Loucy (cell line): ENCODE data around the gene NPHP4.

Experiments used
- H2AFZ ChIP-seq: fragments of 200-600 bp; sonication (generic); 2 replicates; pipeline ENCODE4 v1.6.0; 2016; ENCODE audit warnings: antibody characterized with exemption, mild to moderate bottlenecking, low read length, moderate library complexity
- H3F3A ChIP-seq: fragments of 200-600 bp; 2 replicates; pipeline ENCODE4 v1.6.0; 2016; ENCODE audit warnings: antibody characterized with exemption, low read depth, mild to moderate bottlenecking
- H3K27me3 ChIP-seq: fragments of 200-600 bp; sonication (generic); 2 replicates; pipeline ENCODE4 v1.6.1; 2014; ENCODE audit warnings: low read length, mild to moderate bottlenecking; ENCODE audit not compliant: insufficient read depth, poor library complexity, severe bottlenecking
- H3K36me3 ChIP-seq: fragments of 200-600 bp; sonication (generic); 2 replicates; pipeline ENCODE4 v1.6.1; 2016; ENCODE audit warnings: low read length; ENCODE audit not compliant: insufficient read depth
- H3K4me1 ChIP-seq: fragments of 200-600 bp; sonication (generic); 2 replicates; pipeline ENCODE4 v1.5.1; 2014; ENCODE audit warnings: low read length, mild to moderate bottlenecking; ENCODE audit not compliant: insufficient read depth, poor library complexity, severe bottlenecking
- H3K4me2 ChIP-seq: fragments of 200-600 bp; sonication (generic); 2 replicates; pipeline ENCODE4 v1.6.0; 2014; ENCODE audit warnings: antibody characterized with exemption, low read length, low read depth, mild to moderate bottlenecking; ENCODE audit not compliant: poor library complexity, severe bottlenecking
- H3K4me3 ChIP-seq: fragments of 200-600 bp; sonication (generic); 2 replicates; pipeline ENCODE4 v1.5.1; 2014; ENCODE audit warnings: low read length, mild to moderate bottlenecking, mixed read lengths; ENCODE audit not compliant: poor library complexity, severe bottlenecking
- H3K79me2 ChIP-seq: fragments of 200-600 bp; sonication (generic); 2 replicates; pipeline ENCODE4 v1.6.1; 2014; ENCODE audit warnings: low read length; ENCODE audit not compliant: insufficient read depth
- H3K9ac ChIP-seq: fragments of 200-600 bp; sonication (generic); 2 replicates; pipeline ENCODE4 v1.6.0; 2014; ENCODE audit warnings: mild to moderate bottlenecking, low read depth, low read length, moderate library complexity; ENCODE audit not compliant: poor library complexity, severe bottlenecking
- H3K9me2 ChIP-seq: fragments of 200-600 bp; sonication (generic); replicated peaks from 2 replicates; pipeline ENCODE4 v1.6.1; 2016; ENCODE audit warnings: low read depth, low read length, mixed read lengths
- H3K9me3 ChIP-seq: fragments of 200-600 bp; sonication (generic); 2 replicates; pipeline ENCODE4 v1.6.1; 2014; ENCODE audit warnings: mild to moderate bottlenecking, antibody characterized with exemption, low read length, low read depth; ENCODE audit not compliant: insufficient read depth
- H4K20me1 ChIP-seq: fragments of 200-600 bp; sonication (generic); 2 replicates; pipeline ENCODE4 v1.6.0; 2014; ENCODE audit warnings: antibody characterized with exemption, low read length, mild to moderate bottlenecking; ENCODE audit not compliant: insufficient read depth, poor library complexity, severe bottlenecking
- EZH2phosphoT487 ChIP-seq: fragments of 200-600 bp; IDR thresholded peaks from 2 replicates; pipeline ENCODE4 v1.6.1; 2018; ENCODE audit warnings: antibody characterized with exemption, mild to moderate bottlenecking, moderate library complexity, borderline replicate concordance
- TF ChIP-seq, protein P1 (sequence below): fragments of 200-600 bp; sonication (generic); conservative IDR thresholded peaks from 2 replicates; pipeline ENCODE4 v1.5.1; 2014; ENCODE audit warnings: mild to moderate bottlenecking, antibody characterized with exemption, low read length

Gene NPHP4

DNA sequence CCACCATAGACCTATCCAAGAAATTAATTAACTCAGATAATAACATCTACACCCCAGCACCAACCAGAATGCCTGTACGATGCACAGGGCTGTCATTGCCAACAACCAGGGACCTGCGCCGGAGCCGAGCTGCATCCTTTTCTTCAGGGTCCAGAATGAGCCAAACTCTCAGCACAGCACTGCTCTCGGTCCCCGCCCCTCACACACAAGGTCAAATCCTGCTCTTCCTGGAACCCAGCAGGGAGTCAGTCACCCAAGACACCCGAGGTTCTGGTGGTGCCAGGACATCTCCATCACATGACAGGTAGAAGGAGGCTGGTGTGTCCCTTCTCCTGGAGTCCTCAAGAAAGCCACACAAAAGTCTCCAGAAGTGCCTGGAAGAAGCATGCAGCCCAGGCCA lies 31.9 kb downstream of the NPHP4 start:
- H3F3A ChIP-seq, result no peaks in the 10 kb centered on the region
- no peaks in the 10 kb centered on the region for H3K79me2 ChIP-seq
- peaks cover 45% of the 10 kb centered on the region; the same call in 1 of the 2 replicates for H3K36me3 ChIP-seq
- H3K9me3 ChIP-seq, result no peaks in the 10 kb centered on the region
- H3K27me3 ChIP-seq, result no peaks in the 10 kb centered on the region
- H3K9me2 ChIP-seq, result no peaks in the 10 kb centered on the region
- H3K4me1 ChIP-seq, result no peaks in the 10 kb centered on the region
- H3K4me2 ChIP-seq, result no peak overlapping the region
- no peak for TF ChIP-seq EZH2phosphoT487
- TF ChIP-seq, protein P1, sequence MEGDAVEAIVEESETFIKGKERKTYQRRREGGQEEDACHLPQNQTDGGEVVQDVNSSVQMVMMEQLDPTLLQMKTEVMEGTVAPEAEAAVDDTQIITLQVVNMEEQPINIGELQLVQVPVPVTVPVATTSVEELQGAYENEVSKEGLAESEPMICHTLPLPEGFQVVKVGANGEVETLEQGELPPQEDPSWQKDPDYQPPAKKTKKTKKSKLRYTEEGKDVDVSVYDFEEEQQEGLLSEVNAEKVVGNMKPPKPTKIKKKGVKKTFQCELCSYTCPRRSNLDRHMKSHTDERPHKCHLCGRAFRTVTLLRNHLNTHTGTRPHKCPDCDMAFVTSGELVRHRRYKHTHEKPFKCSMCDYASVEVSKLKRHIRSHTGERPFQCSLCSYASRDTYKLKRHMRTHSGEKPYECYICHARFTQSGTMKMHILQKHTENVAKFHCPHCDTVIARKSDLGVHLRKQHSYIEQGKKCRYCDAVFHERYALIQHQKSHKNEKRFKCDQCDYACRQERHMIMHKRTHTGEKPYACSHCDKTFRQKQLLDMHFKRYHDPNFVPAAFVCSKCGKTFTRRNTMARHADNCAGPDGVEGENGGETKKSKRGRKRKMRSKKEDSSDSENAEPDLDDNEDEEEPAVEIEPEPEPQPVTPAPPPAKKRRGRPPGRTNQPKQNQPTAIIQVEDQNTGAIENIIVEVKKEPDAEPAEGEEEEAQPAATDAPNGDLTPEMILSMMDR, result no peak
- H3K4me3 ChIP-seq, result no peak overlapping the region
- no peak overlapping the region for H3K9ac ChIP-seq
- H2AFZ ChIP-seq, result no peak overlapping the region
- H4K20me1 ChIP-seq, result no peaks in the 10 kb centered on the region

DNA sequence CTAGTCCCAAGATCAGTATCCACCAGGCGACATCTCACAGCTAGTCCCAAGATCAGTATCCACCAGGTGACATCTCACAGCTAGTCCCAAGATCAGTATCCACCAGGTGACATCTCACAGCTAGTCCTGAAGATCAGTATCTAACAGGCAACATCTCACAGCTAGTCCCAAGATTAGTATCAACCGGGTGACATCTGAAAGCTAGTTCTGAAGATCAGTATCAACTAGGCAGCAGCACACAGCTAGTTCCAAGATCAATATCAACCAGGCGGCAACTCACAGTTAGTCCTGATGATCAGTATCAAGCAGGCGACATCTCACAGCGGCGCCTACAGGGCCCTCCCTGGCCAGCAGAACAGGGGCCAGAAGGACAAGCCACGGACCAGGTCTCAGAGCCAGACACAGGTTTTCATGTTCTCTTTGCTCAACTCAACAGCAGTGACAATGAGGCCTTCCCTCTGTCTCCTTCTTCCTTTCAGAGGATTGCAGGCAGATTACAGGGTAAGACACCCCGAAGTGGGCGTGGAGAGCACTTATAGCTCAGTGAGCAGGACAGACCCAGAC lies 32.5 kb downstream of the NPHP4 start:
- no peaks in the 10 kb centered on the region for H4K20me1 ChIP-seq
- H3K9me2 ChIP-seq, result no peaks in the 10 kb centered on the region
- no peak overlapping the region for H3K4me3 ChIP-seq
- H2AFZ ChIP-seq, result no peak overlapping the region
- H3F3A ChIP-seq, result no peaks in the 10 kb centered on the region
- H3K4me2 ChIP-seq, result no peak overlapping the region
- H3K9me3 ChIP-seq, result no peaks in the 10 kb centered on the region
- H3K4me1 ChIP-seq, result no peaks in the 10 kb centered on the region
- H3K9ac ChIP-seq, result no peak overlapping the region
- no peak for TF ChIP-seq EZH2phosphoT487
- TF ChIP-seq, protein P1, result no peak
- no peaks in the 10 kb centered on the region for H3K27me3 ChIP-seq
- H3K36me3 ChIP-seq, result peaks cover 46% of the 10 kb centered on the region; the same call in 1 of the 2 replicates
- H3K79me2 ChIP-seq, result no peaks in the 10 kb centered on the region

DNA sequence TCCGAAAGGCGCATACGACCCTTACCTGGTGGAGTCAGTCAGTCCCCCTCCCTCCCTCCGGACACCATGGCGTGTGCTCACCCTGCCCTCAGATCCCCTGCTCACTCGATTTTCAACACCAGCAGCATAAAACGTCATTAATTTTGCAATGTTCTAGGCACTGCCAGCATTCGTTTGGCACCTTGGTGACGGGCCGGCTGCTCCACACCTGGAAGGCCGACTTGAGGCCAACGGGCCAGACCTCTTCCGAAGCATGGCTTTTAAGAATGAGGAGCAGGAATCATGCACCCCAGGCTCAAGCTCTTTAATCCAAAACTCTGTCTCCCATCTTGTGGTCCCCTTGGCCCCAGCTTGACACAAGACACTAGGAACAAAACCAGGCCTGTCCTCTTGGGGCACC lies 33.1 kb downstream of the NPHP4 start:
- H3F3A ChIP-seq, result no peaks in the 10 kb centered on the region
- H3K79me2 ChIP-seq, result no peaks in the 10 kb centered on the region
- H4K20me1 ChIP-seq, result no peaks in the 10 kb centered on the region
- no peaks in the 10 kb centered on the region for H3K9me3 ChIP-seq
- no peak overlapping the region for H3K4me2 ChIP-seq
- no peak overlapping the region for H3K4me3 ChIP-seq
- no peak overlapping the region for H3K9ac ChIP-seq
- H3K36me3 ChIP-seq, result peaks cover 46% of the 10 kb centered on the region; the same call in 1 of the 2 replicates
- H3K9me2 ChIP-seq, result no peaks in the 10 kb centered on the region
- H2AFZ ChIP-seq, result no peak overlapping the region
- no peaks in the 10 kb centered on the region for H3K4me1 ChIP-seq
- no peaks in the 10 kb centered on the region for H3K27me3 ChIP-seq
- TF ChIP-seq EZH2phosphoT487, result no peak
- TF ChIP-seq, protein P1, result no peak
